Activated CD4-positive, alpha-beta T cell treated with anti-CD3 and anti-CD28 coated beads for 1 hour (primary cell): ENCODE data around the gene ELOF1.
"Not testable (repeated sequence)": the region's sequence is repeated elsewhere in the genome, so short reads cannot be mapped to it uniquely, and the experiment has no call there.

ENCODE experiments used
- DNase-seq: peaks from one replicate; pipeline ENCODE4 v3.0.0-alpha.2; 2020

The ELOF1 gene

DNA sequence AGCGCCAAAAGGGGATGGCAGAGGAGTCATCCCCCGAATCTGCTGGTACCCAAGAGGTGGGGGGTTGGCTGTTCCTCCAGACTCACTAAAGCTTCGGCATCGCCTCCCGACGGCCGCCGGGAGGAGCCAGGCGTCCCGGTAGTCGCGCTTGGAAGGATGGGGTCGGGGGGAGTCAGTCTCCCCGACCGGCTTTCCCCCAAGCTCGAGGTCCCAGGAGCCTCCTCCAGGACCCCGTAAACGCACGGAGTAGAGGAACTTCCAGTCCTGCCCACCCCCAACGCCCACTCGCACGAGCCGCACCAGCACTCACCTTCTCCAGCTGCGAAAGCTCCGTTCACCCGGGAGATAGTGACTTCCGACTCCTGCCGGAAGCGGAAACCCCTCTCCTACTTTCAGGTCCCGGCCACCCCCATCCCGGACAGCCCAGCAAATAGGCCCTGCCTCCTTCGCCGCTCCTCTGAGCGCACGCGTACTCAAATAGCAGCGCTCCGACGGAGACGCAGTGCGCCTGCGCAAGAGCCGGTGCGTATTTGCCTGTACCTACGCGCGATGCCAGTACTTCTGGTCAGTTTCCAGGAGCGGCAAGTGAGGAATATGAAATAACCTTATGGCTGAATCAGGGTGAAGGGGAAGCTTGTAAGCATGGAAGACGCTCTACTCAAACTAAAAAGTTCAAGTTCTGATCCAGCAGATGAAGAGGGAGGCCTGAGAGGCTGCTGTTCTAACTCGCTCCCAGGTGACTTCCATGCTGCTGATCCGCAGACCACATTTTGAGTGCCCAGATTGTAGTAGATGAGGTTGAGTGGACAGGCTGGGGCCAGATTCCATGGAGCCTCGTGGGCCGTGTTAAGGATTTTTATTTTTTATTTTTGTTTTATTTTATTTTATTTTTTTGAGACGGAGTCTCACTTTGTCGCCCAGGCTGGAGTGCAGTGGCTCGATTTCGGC is at the start of gene ELOF1:
Gene ELOF1 (minus strand): TSS at position 350 of the 948 bp plus-strand sequence. CDS start 4,883 bp downstream, outside the sequence.
- peak; percentile 94 for DNase-seq

DNA sequence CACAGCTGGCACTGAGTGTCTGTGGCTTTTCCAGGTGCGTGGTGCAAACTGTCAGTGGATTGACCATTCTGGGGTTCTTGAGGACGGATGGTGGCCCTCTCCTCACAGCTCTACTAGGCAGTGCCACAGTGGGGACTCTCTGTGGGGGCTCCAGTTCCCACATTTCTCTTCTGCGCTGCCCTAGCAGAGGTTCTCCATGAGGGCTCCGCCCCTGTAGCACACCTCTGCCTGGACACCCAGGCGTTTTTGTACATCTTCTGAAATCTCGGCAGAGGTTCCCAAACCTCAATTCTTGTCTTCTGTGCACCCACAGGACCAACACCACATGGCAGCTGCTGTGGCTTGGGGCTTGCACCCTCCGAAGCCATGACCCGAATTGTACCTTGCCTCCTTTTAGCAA is 47.5 kb upstream of the ELOF1 start:
- no peak for DNase-seq

DNA sequence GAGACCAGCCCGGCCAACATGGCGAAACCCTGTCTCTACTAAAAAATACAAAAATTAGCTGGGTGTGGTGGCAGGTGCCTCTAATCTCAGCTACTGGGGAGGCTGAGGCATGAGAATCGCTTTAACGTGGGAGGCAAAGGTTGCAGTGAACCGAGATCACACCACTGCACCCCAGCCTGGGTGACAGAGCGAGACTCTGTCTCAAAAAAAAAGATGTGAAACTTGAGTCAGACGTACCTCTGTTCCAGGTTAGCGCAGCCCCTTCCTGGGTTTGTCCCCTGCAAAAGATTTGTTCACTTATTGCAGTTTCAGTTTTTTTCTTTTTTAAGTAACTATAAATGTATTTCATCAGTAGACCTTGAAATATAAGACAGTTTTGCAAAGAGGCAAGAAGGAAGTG is 40.7 kb upstream of the ELOF1 start:
- DNase-seq: not testable (repeated sequence)

DNA sequence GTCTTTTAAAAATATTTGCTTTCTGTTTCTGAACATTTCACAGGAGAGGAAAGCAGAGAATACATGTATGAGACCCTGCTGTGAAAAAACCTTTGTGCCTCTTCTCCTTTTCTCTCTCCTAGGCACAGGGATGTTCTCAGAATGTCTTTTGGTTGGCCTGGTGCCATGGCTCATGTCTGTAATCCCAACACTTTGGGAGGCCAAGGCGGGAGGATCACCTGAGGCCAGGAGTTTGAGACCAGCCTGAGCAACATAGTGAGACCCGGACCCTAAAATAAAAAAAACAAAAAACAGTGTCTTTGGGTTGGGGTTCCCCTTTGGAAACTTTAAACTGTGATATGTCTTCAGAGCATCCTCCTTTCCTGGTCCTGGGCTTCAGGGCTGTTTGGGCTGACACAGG is 39.7 kb upstream of the ELOF1 start:
- DNase-seq: no peak

DNA sequence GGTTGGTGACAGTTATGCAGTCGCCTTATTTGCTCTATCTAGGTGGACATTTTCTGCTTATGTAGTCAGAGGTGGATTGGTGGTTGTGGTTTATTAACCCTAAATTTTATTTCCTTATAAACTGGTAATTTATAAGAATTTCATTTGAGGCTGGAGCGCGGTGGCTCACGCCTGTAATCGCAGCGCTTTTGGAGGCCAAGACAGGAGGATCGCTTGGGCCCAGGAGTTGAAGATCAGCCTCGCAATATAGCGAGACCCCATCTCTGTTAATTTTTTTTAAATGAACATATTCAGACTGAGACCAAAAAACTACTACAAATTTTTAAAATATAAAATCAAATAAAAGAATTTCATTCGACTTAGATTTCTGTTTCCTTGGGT is 39.1 kb upstream of the ELOF1 start:
- no peak for DNase-seq

DNA sequence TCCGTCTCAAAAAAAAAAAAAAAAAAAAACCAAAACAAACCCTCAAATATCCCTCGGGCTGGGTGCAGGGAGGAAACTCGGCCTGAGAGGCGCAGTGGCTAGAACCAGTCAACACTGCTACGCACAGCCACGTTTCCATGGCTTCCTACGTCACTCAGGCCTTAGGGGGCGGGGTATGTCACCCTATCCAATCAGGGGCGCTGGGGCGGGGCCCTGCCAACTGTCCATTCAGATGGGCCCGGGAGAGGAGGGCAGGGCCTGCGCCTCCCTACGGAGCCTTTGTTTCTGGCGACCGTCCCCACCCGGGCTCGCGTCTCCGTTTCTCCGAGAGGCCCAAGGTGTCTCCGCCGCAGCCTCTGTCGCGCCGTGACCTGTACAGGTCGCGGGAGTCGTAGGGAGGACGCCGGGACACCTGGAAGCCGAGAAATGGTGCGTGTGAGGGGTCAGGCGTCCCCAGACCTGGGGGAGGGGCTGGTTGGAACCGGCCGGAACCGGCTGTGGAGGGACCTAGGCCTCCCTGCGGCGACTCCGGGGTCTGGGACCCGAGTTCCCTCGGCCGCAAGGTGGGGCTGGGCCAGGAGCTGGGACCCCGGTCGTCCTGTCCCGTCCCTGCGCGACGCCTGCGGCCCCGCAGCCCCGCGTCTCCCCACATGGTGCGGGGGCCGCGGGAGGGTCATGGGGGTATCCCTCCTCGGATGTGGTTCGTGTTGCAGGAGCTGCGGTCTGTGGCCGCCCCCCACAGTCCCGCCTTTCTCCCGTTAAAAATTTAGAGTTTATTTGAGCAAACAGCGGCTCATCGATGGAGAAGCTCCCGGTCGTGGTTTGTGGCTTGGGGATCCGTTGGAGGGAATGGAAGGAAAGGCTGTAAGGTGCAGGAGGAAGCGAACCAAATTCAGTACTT is 38.4 kb upstream of the ELOF1 start, which contains the start of gene ZNF627:
Gene ZNF627 (plus strand): TSS at position 282 of the 901 bp plus-strand sequence. CDS start 145 bp downstream, at position 427.
- peak; percentile 94 for DNase-seq

DNA sequence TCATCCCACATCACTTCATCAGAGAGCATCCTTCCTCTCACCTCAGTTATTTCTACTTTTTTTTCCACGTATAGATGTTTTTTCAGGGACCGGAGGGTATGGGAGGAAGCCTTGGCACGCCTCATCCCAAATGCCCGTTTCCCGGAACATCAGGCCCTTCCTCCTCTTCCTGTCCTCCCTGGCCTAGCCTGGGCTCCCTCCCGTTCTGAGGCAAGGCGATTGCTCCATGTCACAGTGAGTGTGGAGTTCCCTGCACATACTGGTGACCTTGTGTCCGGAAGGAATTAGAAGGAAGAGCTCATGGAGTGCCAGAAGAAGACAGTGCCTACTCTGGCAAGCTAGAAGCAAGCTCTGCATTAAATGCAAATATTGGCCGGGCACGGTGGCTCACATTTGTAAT is 37.1 kb upstream of the ELOF1 start:
- DNase-seq: no peak

DNA sequence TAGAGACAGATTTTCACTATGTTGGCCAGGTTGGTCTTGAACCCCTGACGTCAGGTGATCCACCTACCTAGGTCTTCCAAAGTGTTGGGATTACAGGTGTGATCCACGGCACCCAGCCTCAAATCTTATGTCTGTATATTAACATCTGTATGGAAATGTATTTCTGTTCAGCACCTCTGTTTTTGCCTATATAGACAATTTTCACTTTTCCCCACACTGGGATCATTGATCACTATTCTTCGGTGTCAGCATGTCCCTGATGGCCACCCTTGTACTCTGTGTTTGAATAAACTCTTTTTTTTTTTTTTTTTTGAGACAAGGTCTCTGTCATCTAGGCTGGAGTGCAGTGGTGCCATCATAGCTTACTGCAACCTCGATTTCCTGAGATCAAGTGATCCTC is 35.1 kb upstream of the ELOF1 start:
- DNase-seq: no peak

DNA sequence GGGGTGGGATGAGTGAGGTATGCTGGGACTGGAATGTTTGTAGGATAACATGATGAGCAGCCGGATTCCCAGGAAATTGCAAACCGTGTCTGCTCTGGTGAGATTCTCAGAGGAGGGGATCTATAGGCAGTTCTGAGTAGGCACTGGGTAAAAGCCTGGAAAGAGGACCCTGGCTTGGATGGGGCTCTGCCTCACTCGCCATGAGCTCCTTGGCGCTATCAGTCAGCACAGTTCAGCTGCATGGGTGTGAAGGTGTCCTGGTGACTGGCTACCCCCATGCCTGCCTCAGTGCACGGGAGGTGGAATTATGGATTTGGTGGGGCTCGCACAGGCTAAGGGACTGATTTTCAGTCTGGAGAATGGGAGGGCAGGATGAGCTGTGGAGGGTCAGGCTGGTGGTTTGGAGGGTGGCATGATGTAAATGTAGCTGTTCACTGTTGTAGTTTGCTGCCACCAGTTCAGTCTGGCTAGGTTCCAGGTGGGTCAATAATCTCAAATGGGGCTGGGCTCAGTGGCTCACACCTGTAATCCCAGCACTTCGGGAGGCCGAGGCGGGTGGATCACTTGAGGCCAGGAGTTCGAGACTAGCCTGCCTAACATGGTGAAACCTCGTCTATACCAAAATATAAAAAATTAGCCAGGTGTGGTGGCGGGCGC is 29.1 kb upstream of the ELOF1 start:
- no peak for DNase-seq

DNA sequence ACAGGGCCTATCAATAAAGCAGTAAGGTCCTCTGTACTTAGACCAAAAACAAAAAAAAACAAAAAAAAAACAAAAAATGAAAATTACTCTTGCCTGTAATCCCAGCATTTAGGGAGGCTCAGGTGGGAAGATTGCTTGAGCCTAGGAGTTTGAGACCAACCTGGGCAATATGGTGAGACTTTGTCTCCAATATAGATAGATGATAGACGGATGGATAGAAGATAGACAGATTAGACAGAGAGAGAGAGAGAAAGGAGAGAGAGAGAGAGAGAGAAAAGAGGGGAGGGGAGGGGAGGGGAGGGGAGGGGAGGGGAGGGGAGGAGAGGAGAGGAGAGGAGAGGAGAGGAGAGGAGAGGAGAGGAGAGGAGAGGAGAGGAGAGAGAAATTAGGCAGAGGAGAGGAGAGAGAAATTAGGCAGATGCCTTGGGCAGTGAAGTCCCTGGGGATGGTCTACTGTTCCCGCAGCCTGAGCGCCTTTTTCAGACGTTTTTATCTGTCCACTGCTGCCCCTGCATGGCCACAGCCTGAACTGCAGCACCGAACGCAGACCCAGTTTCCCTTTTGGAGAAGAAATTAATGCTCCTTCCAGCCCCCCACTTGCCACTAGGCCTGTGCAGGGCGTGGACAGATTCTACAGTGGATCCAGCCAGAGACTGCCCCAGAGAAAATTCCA is 28.4 kb upstream of the ELOF1 start:
- peak; percentile 64 for DNase-seq

DNA sequence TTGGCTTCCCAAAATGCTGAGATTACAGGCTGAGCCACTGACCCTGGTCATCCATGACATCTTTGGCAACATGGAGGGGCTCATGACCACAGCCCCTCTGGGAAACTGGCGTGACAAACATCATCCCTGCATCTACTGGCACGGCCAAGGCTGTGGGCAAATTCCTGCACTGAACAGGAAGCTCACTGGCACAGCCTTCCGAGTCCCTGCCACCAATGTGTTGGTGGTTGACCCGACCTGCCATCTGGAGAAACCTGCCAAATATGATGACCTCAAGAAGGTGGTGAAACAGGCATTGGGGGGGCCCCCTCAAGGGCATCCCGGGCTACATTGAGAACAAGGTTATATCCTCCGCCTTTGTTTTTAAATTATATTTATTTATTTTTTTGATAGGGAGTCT is 27.3 kb upstream of the ELOF1 start:
- DNase-seq: no peak

DNA sequence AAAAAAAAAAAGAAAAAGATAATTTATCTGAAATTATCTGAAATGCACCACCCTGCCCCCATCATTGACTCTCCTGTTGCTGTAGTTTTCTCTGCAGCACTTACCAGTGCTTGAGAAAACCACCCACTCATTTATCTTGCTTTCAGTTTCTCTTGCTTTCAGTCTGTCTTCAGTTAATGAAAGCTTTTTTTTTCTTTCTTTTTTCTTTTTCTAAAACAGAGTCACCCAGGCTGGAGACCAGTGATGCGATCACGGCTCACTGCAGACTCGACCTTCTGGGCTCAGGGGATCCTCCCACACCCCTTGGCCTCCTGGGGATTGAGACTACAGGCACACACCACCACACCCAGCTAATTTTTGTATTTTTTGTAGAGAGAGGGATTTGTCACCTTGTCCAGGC is 22.7 kb upstream of the ELOF1 start:
- no peak for DNase-seq

DNA sequence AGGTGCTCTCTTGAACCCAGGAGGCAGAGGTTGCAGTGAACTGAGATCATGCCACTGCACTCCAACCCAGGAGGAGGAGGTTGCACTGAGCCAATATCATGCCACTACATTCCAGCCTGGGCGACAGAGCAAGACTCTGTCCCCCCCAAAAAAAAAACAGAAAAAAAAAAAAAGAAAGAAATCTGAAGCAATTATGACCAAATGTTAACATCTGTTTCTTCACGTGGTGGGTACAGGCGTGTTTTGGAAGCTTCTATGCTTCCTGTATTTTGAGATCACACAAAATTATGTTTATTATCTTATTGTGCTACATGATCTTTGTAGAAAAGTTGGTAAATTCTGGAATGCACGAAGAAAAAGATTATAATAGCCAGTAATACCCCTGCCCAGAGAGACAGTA is 21.1 kb upstream of the ELOF1 start:
- DNase-seq: no peak

DNA sequence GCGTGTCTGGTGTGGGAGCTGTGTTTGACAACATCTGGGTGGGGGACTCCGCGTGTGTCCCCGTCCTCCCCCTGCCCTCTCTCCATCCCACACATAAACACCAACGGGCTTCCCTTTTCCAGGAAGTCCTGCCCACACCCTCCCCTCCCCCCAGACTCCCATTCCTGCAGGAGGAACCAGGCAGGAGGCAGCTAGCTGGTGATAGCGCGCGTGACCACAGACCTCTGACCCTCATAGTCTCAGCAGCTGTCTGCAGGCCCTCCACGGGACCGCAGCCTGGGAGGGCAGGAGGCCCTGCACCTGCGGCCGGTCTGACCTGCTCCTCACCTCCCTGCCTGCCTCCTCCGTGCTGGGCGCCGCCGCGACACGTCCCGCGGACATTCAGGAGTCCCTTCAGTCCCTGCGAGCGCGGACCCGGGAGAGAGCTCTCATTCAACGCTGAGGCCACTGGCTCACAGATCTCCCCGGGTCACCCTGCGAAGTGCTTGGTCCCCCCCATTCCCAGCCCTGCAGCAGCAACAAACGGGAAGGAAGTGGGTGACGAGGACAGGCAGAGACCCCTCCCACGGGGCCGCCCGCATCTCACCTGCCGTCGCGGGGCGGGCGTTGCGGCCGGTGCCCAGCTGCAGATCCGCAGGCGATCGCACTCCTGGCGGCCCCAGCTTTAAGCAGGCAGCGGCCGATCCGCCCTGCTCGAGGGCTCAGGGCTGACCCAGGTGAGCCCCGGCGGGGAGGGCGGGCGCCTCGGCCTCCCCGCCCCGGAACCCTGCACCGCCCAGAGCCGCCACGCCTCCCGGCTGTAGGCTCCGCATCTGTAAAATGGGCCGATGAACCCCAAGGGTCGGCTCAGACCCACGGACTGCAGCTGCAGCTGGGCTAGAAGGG is 19.5 kb upstream of the ELOF1 start:
- DNase-seq: no peak

DNA sequence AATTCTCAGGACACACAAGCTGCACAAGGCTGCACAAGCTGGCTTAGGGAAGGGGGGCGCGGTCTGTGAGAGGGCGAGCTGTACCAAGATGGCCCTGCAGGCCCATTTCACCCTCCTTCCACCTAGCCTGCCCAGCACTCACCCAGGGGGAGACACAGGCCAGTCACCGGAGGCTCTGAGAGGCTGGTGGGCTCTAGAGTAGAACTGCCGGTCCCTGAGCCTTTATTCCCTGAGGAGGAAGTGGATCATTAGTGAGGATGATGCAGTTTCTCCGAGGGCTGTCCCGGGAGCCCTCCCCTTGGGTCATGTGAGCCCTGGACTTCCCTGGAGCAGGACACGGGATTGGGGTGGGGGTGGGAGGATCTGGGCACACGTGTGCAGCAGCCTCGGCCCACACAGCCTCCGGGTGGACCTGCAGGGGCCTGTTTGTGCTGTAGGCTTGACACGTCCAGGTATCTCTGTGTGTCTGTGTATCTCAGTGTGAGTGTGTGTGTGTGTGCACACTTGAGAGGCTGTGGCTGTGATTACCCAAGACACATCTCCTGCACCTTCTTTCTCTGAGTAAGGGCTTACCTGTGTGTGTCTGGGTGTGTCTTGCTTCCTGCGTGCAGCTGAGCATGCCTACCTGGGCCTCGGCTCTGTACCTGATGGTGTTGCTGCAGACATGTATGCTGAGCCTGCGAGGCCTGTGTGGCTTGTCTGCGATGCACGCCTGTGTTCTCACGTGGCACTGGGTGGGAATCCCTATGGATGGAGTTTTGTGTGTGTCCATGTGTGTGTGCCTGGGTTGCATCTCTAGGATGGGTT is 18.6 kb upstream of the ELOF1 start, which contains the start of gene ACP5:
Gene ACP5 (minus strand): TSS at position 195 of the 807 bp plus-strand sequence. CDS start 328 bp downstream, outside the sequence.
- DNase-seq: no peak

DNA sequence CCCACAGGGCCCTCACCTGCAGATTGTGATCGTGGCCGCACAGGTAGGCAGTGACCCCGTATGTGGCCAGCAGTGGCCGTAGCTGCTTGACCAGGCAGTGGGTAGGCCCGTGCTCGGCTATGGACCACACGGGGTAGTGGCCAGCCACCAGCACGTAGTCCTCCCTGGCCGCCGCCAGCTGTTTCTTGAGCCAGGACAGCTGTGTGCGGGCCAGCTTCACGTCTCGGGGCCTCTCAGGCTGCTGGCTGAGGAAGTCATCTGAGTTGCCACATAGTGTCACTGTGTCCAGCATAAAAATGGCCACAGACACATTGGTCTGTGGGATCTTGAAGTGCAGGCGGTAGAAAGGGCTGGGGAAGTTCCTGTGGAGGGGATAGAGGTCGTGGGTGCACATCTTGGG is 17.2 kb upstream of the ELOF1 start:
- no peak for DNase-seq

DNA sequence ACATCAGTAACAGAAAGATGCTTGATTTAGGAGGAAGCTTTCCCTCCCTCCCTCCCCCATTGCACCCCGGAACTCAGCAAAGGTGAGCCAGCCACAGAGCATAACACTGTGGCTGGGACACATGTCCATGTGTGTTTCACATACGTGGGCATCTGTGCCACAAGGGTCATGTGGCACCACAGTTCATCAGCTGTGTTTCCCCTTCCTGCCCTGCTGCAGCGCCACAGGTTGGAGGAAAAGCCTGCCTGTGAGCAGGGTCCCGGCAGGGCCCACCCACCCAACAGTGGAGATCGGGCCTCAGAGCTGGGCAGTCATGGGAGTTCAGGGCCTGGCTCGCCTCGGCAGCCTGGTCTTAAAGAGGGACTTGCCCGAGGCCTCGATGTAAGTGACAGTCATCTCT is 15.7 kb upstream of the ELOF1 start:
- DNase-seq: no peak

DNA sequence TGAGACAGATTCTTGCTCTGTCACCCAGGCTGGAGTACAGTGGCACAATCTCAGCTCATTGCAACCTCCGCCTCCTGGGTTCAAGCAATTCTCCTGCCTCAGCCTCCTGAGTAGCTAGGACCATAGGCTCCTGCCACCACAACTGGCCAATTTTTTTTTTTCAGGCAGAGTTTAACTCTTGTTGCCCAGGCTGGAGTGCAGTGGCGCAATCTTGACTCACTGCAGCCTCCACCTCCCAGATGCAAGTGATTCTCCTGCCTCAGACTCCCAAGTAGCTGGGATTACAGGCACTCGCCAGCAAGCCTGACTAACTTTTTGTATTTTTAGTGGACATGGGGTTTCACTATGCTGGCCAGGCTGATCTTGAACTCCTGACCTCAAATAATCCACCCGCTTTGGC is 14.7 kb upstream of the ELOF1 start:
- DNase-seq: not testable (repeated sequence)

DNA sequence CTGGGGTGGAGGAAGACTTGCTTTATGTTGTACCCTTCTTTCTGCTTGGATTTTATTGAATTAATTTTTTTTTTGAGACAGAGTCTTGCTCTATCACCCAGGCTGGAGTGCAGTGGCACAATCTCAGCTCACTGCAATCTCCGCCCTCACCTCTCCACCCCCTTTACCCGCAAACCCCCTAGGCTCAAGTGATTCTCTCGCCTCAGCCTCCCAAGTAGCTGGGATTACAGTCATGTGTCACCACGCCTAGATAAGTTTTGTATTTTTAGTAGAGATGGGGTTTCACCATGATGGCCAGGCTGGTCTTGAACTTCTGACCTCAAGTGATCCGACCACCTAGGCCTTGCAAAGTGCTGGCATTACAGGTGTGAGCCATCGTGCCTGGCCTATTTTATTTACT is 14.3 kb upstream of the ELOF1 start:
- DNase-seq: not testable (repeated sequence)

DNA sequence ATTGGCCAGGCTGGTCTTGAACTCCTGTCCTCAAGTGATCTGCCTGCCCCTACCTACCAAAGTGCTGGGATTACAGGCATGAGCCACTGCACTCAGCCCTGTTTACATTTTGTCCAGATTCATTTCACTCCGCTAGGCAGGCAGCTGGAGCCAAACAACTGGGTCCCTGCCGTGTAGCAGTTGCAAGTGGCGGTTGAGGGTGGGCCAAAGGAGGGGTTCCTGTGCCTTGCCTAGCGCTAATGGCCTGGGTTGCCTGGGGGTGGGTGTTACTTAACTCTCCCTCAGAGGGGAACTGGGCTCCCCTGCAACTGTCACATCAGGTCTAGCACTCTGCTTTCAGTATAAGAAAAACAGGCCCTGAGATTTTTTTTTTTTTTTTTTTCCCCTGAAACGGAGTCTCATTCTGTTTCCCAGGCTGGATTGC is 11.0 kb upstream of the ELOF1 start:
- no peak for DNase-seq
